GM23338 (cell line): ENCODE data around the gene IPPK.

Experiments used
- CREB1 ChIP-seq: fragments of 250-450 bp; sonication (Bioruptor Pico); IDR thresholded peaks from 2 replicates; pipeline ENCODE4 v1.5.0; 2020; ENCODE audit warnings: low read depth, mild to moderate bottlenecking, moderate library complexity
- ETS1 ChIP-seq: IDR thresholded peaks from 2 replicates; pipeline ENCODE4 v1.6.1; 2016; ENCODE audit warnings: antibody characterized with exemption
- EZH2 ChIP-seq: fragments of 200-600 bp; sonication (generic); IDR thresholded peaks from one replicate; pipeline ENCODE4 v1.8.0; 2017; ENCODE audit warnings: antibody characterized with exemption, mild to moderate bottlenecking, low read depth; ENCODE audit not compliant: unreplicated experiment
- EZH2phosphoT487 ChIP-seq: fragments of 200-600 bp; sonication (generic); IDR thresholded peaks from one replicate; pipeline ENCODE4 v1.8.1; 2018; ENCODE audit warnings: antibody characterized with exemption; ENCODE audit not compliant: unreplicated experiment
- JUNB ChIP-seq: IDR thresholded peaks from one replicate; pipeline ENCODE4 v1.6.1; 2016; ENCODE audit warnings: antibody characterized with exemption; ENCODE audit not compliant: unreplicated experiment
- NANOG ChIP-seq: IDR thresholded peaks from 2 replicates; pipeline ENCODE4 v1.6.1; 2016; ENCODE audit warnings: antibody characterized with exemption, borderline replicate concordance
- POLR2AphosphoS5 ChIP-seq: IDR thresholded peaks from 2 replicates; pipeline ENCODE4 v1.6.1; 2016; ENCODE audit warnings: antibody characterized with exemption, low read depth
- REST ChIP-seq: IDR thresholded peaks from one replicate; pipeline ENCODE4 v1.6.1; 2018; ENCODE audit warnings: antibody characterized with exemption; ENCODE audit not compliant: unreplicated experiment
- STAT1 ChIP-seq: IDR thresholded peaks from one replicate; pipeline ENCODE4 v1.6.1; 2016; ENCODE audit warnings: antibody characterized with exemption; ENCODE audit not compliant: unreplicated experiment
- ZNF114 ChIP-seq: fragments of 250-450 bp; sonication (Bioruptor Pico); IDR thresholded peaks from 2 replicates; pipeline ENCODE4 v1.5.0; 2020; ENCODE audit warnings: mild to moderate bottlenecking, moderate library complexity
- TF ChIP-seq, protein P1 (sequence below), 2 experiments: fragments of 200-600 bp in 1 of 2; sonication (generic) in 1 of 2; conservative IDR thresholded peaks; 2 replicates each; pipeline versions ENCODE4 v1.5.1 to v1.6.1; 2016 to 2017; ENCODE audit warnings: antibody characterized with exemption in 2 of 2, low read depth in 2 of 2, mild to moderate bottlenecking in 2 of 2, moderate library complexity in 1 of 2

- no peak for TF ChIP-seq ETS1
- TF ChIP-seq, protein P1, sequence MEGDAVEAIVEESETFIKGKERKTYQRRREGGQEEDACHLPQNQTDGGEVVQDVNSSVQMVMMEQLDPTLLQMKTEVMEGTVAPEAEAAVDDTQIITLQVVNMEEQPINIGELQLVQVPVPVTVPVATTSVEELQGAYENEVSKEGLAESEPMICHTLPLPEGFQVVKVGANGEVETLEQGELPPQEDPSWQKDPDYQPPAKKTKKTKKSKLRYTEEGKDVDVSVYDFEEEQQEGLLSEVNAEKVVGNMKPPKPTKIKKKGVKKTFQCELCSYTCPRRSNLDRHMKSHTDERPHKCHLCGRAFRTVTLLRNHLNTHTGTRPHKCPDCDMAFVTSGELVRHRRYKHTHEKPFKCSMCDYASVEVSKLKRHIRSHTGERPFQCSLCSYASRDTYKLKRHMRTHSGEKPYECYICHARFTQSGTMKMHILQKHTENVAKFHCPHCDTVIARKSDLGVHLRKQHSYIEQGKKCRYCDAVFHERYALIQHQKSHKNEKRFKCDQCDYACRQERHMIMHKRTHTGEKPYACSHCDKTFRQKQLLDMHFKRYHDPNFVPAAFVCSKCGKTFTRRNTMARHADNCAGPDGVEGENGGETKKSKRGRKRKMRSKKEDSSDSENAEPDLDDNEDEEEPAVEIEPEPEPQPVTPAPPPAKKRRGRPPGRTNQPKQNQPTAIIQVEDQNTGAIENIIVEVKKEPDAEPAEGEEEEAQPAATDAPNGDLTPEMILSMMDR (conservative IDR thresholded peaks at IDR 0.05; ENCODE audit: low read depth in 2 of 2) = no peak
- TF ChIP-seq EZH2 = no peak
- TF ChIP-seq POLR2AphosphoS5 = no peak
- TF ChIP-seq JUNB = no peak
- no peak for TF ChIP-seq ZNF114 (CRISPR knock-in tag)
- no peak for TF ChIP-seq REST
- TF ChIP-seq CREB1 = no peak
- no peak for TF ChIP-seq STAT1
- TF ChIP-seq EZH2phosphoT487 = no peak
- TF ChIP-seq NANOG = no peak
Observed at GRCh38 chr9:92641092-92641809, 28.7 kb downstream of the IPPK start.
